ENCODE results near the gene GLI3. TPM values are rescaled to one million over a fixed set of nuclear protein-coding genes. Genes with fewer than 3 reads are reported as not detected.

The GLI3 gene
- total RNA-seq, 3 donors from 2014 or later, result 0.03 to 0.24 (median 0.13) TPM

GRCh38 chr7:42162560-42163325 is 74.3 kb downstream of the GLI3 start:
- DNase-seq (no peak), ATAC-seq (no peak)
- Mint-ChIP-seq H3K36me3 (ENCODE audit: insufficient read depth) (no peaks in the 10 kb centered on the region), H3K27me3 (ENCODE audit: low read depth) (no peaks in the 10 kb centered on the region), H3K4me3 (no peak overlapping the region), H3K9me3 (no peaks in the 10 kb centered on the region), H3K4me1 (ENCODE audit: low read depth) (no peaks in the 10 kb centered on the region)

GRCh38 chr7:42161719-42162118 is 75.3 kb downstream of the GLI3 start:
- Mint-ChIP-seq H3K9me3 (no peaks in the 10 kb centered on the region), H3K4me3 (no peak overlapping the region), H3K4me1 (ENCODE audit: low read depth) (no peaks in the 10 kb centered on the region), H3K27me3 (ENCODE audit: low read depth) (no peaks in the 10 kb centered on the region), H3K36me3 (ENCODE audit: insufficient read depth) (no peaks in the 10 kb centered on the region)
- no peak for DNase-seq
- ATAC-seq, result no peak

GRCh38 chr7:42161110-42161509 is 75.9 kb downstream of the GLI3 start:
- ATAC-seq, result no peak
- Mint-ChIP-seq H3K9me3 (no peaks in the 10 kb centered on the region), H3K36me3 (ENCODE audit: insufficient read depth) (no peaks in the 10 kb centered on the region), H3K4me3 (no peak overlapping the region), H3K27me3 (ENCODE audit: low read depth) (no peaks in the 10 kb centered on the region), H3K4me1 (ENCODE audit: low read depth) (no peaks in the 10 kb centered on the region)
- no peak for DNase-seq

- Mint-ChIP-seq H3K9me3 (no peaks in the 10 kb centered on the region), H3K27me3 (ENCODE audit: low read depth) (no peaks in the 10 kb centered on the region), H3K4me3 (no peak overlapping the region), H3K4me1 (ENCODE audit: low read depth) (no peaks in the 10 kb centered on the region), H3K36me3 (ENCODE audit: insufficient read depth) (no peaks in the 10 kb centered on the region)
- DNase-seq (no peak), ATAC-seq (no peak)
Observed at GRCh38 chr7:42159130-42159529, 77.9 kb downstream of the GLI3 start.

GRCh38 chr7:42156967-42157721 is 79.9 kb downstream of the GLI3 start:
- H3K4me1 Mint-ChIP-seq (ENCODE audit: low read depth), result no peaks in the 10 kb centered on the region
- no peaks in the 10 kb centered on the region for H3K36me3 Mint-ChIP-seq (ENCODE audit: insufficient read depth)
- ATAC-seq (no peak), DNase-seq (no peak)
- no peak overlapping the region for H3K4me3 Mint-ChIP-seq
- no peaks in the 10 kb centered on the region for H3K27me3 Mint-ChIP-seq (ENCODE audit: low read depth)
- H3K9me3 Mint-ChIP-seq, result no peaks in the 10 kb centered on the region

- no peaks in the 10 kb centered on the region for H3K27me3 Mint-ChIP-seq (ENCODE audit: low read depth)
- no peaks in the 10 kb centered on the region for H3K4me1 Mint-ChIP-seq (ENCODE audit: low read depth)
- H3K36me3 Mint-ChIP-seq (ENCODE audit: insufficient read depth), result no peaks in the 10 kb centered on the region
- H3K4me3 Mint-ChIP-seq, result no peak overlapping the region
- DNase-seq (no peak), ATAC-seq (no peak)
- no peaks in the 10 kb centered on the region for H3K9me3 Mint-ChIP-seq
Observed at GRCh38 chr7:42156291-42156865, 80.6 kb downstream of the GLI3 start.

- Mint-ChIP-seq H3K4me3 (no peak overlapping the region), H3K27me3 (ENCODE audit: low read depth) (no peaks in the 10 kb centered on the region)
- no peak for ATAC-seq
Observed at GRCh38 chr7:42155584-42156290, 81.3 kb downstream of the GLI3 start.

GRCh38 chr7:42154173-42154572 is 82.8 kb downstream of the GLI3 start:
- no peak overlapping the region for H3K4me3 Mint-ChIP-seq
- ATAC-seq (no peak), DNase-seq (no peak)
- no peaks in the 10 kb centered on the region for H3K27me3 Mint-ChIP-seq (ENCODE audit: low read depth)
- H3K9me3 Mint-ChIP-seq, result no peaks in the 10 kb centered on the region
- H3K4me1 Mint-ChIP-seq (ENCODE audit: low read depth), result no peaks in the 10 kb centered on the region
- no peaks in the 10 kb centered on the region for H3K36me3 Mint-ChIP-seq (ENCODE audit: insufficient read depth)

More at GRCh38 chr7:42155584-42156290, 81.3 kb downstream of the GLI3 start:
- H3K36me3 Mint-ChIP-seq (ENCODE audit: insufficient read depth), result no peaks in the 10 kb centered on the region
- no peaks in the 10 kb centered on the region for H3K9me3 Mint-ChIP-seq
- no peaks in the 10 kb centered on the region for H3K4me1 Mint-ChIP-seq (ENCODE audit: low read depth)
- no peak for DNase-seq

- ATAC-seq, result no peak
- no peak overlapping the region for H3K4me3 Mint-ChIP-seq
- no peaks in the 10 kb centered on the region for H3K4me1 Mint-ChIP-seq (ENCODE audit: low read depth)
- H3K36me3 Mint-ChIP-seq (ENCODE audit: insufficient read depth), result no peaks in the 10 kb centered on the region
- H3K27me3 Mint-ChIP-seq (ENCODE audit: low read depth), result no peaks in the 10 kb centered on the region
- no peaks in the 10 kb centered on the region for H3K9me3 Mint-ChIP-seq
- no peak for DNase-seq
Observed at GRCh38 chr7:42152329-42153205, 84.4 kb downstream of the GLI3 start.

- H3K9me3 Mint-ChIP-seq, result no peaks in the 10 kb centered on the region
- no peak overlapping the region for H3K4me3 Mint-ChIP-seq
- no peaks in the 10 kb centered on the region for H3K27me3 Mint-ChIP-seq (ENCODE audit: low read depth)
- ATAC-seq (no peak), DNase-seq (no peak)
- no peaks in the 10 kb centered on the region for H3K36me3 Mint-ChIP-seq (ENCODE audit: insufficient read depth)
- no peaks in the 10 kb centered on the region for H3K4me1 Mint-ChIP-seq (ENCODE audit: low read depth)
Observed at GRCh38 chr7:42151309-42151708, 85.7 kb downstream of the GLI3 start.

- H3K27me3 Mint-ChIP-seq (ENCODE audit: low read depth), result peaks cover 2% of the 10 kb centered on the region
- no peak for DNase-seq
- no peaks in the 10 kb centered on the region for H3K9me3 Mint-ChIP-seq
- no peak overlapping the region for H3K4me3 Mint-ChIP-seq
- H3K36me3 Mint-ChIP-seq (ENCODE audit: insufficient read depth), result no peaks in the 10 kb centered on the region
- no peak for ATAC-seq
- H3K4me1 Mint-ChIP-seq (ENCODE audit: low read depth), result no peaks in the 10 kb centered on the region
Observed at GRCh38 chr7:42145539-42145938, 91.5 kb downstream of the GLI3 start.

GRCh38 chr7:42144604-42145003 is 92.4 kb downstream of the GLI3 start:
- H3K27me3 Mint-ChIP-seq (ENCODE audit: low read depth), result peaks cover 6% of the 10 kb centered on the region
- H3K4me1 Mint-ChIP-seq (ENCODE audit: low read depth), result no peaks in the 10 kb centered on the region
- no peaks in the 10 kb centered on the region for H3K9me3 Mint-ChIP-seq
- DNase-seq (no peak), ATAC-seq (no peak)
- H3K4me3 Mint-ChIP-seq, result no peak overlapping the region
- no peaks in the 10 kb centered on the region for H3K36me3 Mint-ChIP-seq (ENCODE audit: insufficient read depth)

GRCh38 chr7:42143711-42144600 is 93.1 kb downstream of the GLI3 start:
- no peaks in the 10 kb centered on the region for H3K4me1 Mint-ChIP-seq (ENCODE audit: low read depth)
- peaks cover 6% of the 10 kb centered on the region for H3K27me3 Mint-ChIP-seq (ENCODE audit: low read depth)
- H3K4me3 Mint-ChIP-seq, result no peak overlapping the region
- H3K36me3 Mint-ChIP-seq (ENCODE audit: insufficient read depth), result no peaks in the 10 kb centered on the region
- ATAC-seq, result no peak
- H3K9me3 Mint-ChIP-seq, result no peaks in the 10 kb centered on the region
- DNase-seq, result no peak
